ENCODE results near the gene ZNF764. TPM values are rescaled to one million over a fixed set of nuclear protein-coding genes. Genes with fewer than 3 reads are reported as not detected.
A peak's percentile ranks its signal among the peaks of the same experiment; 100 is the strongest.

ZNF764 gene
- polyA plus RNA-seq, 3 donors = 0.94 to 4.6 (median 1.0) TPM

- 97% methylated on average over 49 of the region's 57 CpGs for WGBS (ENCODE audit: insufficient coverage)
- Histone ChIP-seq H3K4me3 (replicated peaks in 1 of 3; ENCODE audit: low read depth in 2 of 3, low read length in 3 of 3) (no peak overlapping the region), H3K27ac (ENCODE audit: low read depth in 1 of 2, low read length in 2 of 2) (peak overlapping the region in 1 of 2 donors; percentile 14), H3K9ac (ENCODE audit: insufficient read depth, low read length, poor library complexity, severe bottlenecking) (no peak overlapping the region), H2AFZ (ENCODE audit: insufficient read depth, low read depth, low read length, poor library complexity, severe bottlenecking) (no peak overlapping the region), H3K4me2 (replicated peaks; ENCODE audit: extremely low read depth, low read length, poor library complexity, severe bottlenecking) (no peak overlapping the region), H3K9me3 (replicated peaks in 1 of 2; ENCODE audit: control insufficient read depth in 1 of 2, insufficient read depth in 1 of 2, low read length in 2 of 2) (no peaks in the 10 kb centered on the region), H3K79me2 (ENCODE audit: insufficient read depth, low read length) (peaks cover 41% of the 10 kb centered on the region), H4K20me1 (ENCODE audit: insufficient read depth, low read length) (no peaks in the 10 kb centered on the region), H3K36me3 (replicated peaks in 1 of 2; ENCODE audit: control insufficient read depth in 1 of 2, insufficient read depth in 2 of 2, low read length in 2 of 2) (peaks cover 21 to 28% of the 10 kb centered on the region in 2 donors), H3K4me1 (ENCODE audit: control insufficient read depth in 1 of 2, insufficient read depth in 2 of 2, low read length in 2 of 2) (peaks cover 46 to 55% of the 10 kb centered on the region in 2 donors), H3K27me3 (ENCODE audit: control insufficient read depth in 2 of 2, insufficient read depth in 2 of 2, low read length in 2 of 2) (no peaks in the 10 kb centered on the region)
- H3K27me3 Mint-ChIP-seq (ENCODE audit: low read depth in 3 of 3) = peaks cover 0 to 6% (median 3%) of the 10 kb centered on the region in 3 donors
- intact Hi-C loops (cut with micrococcal nuclease) = no loop called here
- H3K27ac Mint-ChIP-seq = peak overlapping the region in 3 of 7 donors; percentile 45 to 72 (median 63)
- H3K36me3 Mint-ChIP-seq = peaks cover 20 to 30% of the 10 kb centered on the region in 2 donors
- H3K4me3 Mint-ChIP-seq = no peak overlapping the region
- H3K4me1 Mint-ChIP-seq = peaks cover 54% of the 10 kb centered on the region
- DNase-seq = no peak
- no peaks in the 10 kb centered on the region for H3K9me3 Mint-ChIP-seq
- no peak for TF ChIP-seq CTCF (IDR thresholded peaks at IDR 0.05)
These were observed 25.7 kb downstream of the ZNF764 start for GRCh38 chr16:30532285-30533145.

GRCh38 chr16:30530163-30531037, 27.8 kb downstream of the ZNF764 start:
- Histone ChIP-seq H3K4me1 (ENCODE audit: control insufficient read depth in 1 of 2, insufficient read depth in 2 of 2, low read length in 2 of 2) (peaks cover 42 to 54% of the 10 kb centered on the region in 2 donors), H3K9ac (ENCODE audit: insufficient read depth, low read length, poor library complexity, severe bottlenecking) (no peak overlapping the region), H3K4me2 (replicated peaks; ENCODE audit: extremely low read depth, low read length, poor library complexity, severe bottlenecking) (no peak overlapping the region), H3K27ac (ENCODE audit: low read depth in 1 of 2, low read length in 2 of 2) (no peak overlapping the region), H3K36me3 (replicated peaks in 1 of 2; ENCODE audit: control insufficient read depth in 1 of 2, insufficient read depth in 2 of 2, low read length in 2 of 2) (peaks cover 21 to 28% of the 10 kb centered on the region in 2 donors), H3K27me3 (ENCODE audit: control insufficient read depth in 2 of 2, insufficient read depth in 2 of 2, low read length in 2 of 2) (no peaks in the 10 kb centered on the region), H3K9me3 (replicated peaks in 1 of 2; ENCODE audit: control insufficient read depth in 1 of 2, insufficient read depth in 1 of 2, low read length in 2 of 2) (no peaks in the 10 kb centered on the region), H2AFZ (ENCODE audit: insufficient read depth, low read depth, low read length, poor library complexity, severe bottlenecking) (no peak overlapping the region), H3K4me3 (replicated peaks in 1 of 3; ENCODE audit: low read depth in 2 of 3, low read length in 3 of 3) (no peak overlapping the region), H3K79me2 (ENCODE audit: insufficient read depth, low read length) (peaks cover 34% of the 10 kb centered on the region), H4K20me1 (ENCODE audit: insufficient read depth, low read length) (no peaks in the 10 kb centered on the region)
- Mint-ChIP-seq H3K4me3 (no peak overlapping the region), H3K36me3 (peaks cover 18 to 26% of the 10 kb centered on the region in 2 donors), H3K9me3 (no peaks in the 10 kb centered on the region), H3K4me1 (peaks cover 42% of the 10 kb centered on the region), H3K27ac (peak overlapping the region in 1 of 7 donors; percentile 62), H3K27me3 (ENCODE audit: low read depth in 3 of 3) (peaks cover 0 to 4% (median 3%) of the 10 kb centered on the region in 3 donors)
- DNase-seq = no peak
- TF ChIP-seq CTCF (IDR thresholded peaks at IDR 0.05) = no peak
- WGBS (ENCODE audit: insufficient coverage) = 92% methylated on average over 4 of the region's 13 CpGs
- intact Hi-C loops (cut with micrococcal nuclease) = no loop called here

Data from CD14-positive monocyte (primary cell).